Measurements from ENCODE around the gene SLC23A3. TPM values are rescaled to one million over a fixed set of nuclear protein-coding genes. Genes with fewer than 3 reads are reported as not detected.

Gene SLC23A3
- polyA plus RNA-seq, 1 donor (not counting 4 experiments of a cell fraction or from before 2014, with no cell fraction given), result 1.4 TPM

- H3K27me3 ChIP-seq (ENCODE audit: control insufficient read depth, extremely low read depth, insufficient read depth, low read length), result no peaks in the 10 kb centered on the region
- no peak for DNase-seq (ENCODE audit: low read depth, low spot score)
Observed at GRCh38 chr2:219131327-219131726, 38.5 kb downstream of the SLC23A3 start.

GRCh38 chr2:219129589-219129988 is 40.2 kb downstream of the SLC23A3 start:
- Histone ChIP-seq H3K4me1 (ENCODE audit: control insufficient read depth, extremely low read depth, insufficient read depth, low read length) (no peaks in the 10 kb centered on the region), H2AFZ (ENCODE audit: control insufficient read depth, low read length) (no peak overlapping the region), H3K4me3 (ENCODE audit: control insufficient read depth in 2 of 3, extremely low read depth in 1 of 3, insufficient read depth in 2 of 3, low read depth in 1 of 3, low read length in 3 of 3) (no peak overlapping the region), H3K4me2 (ENCODE audit: control insufficient read depth, extremely low read depth, insufficient read depth, low read depth, low read length) (no peak overlapping the region), H3K9me3 (ENCODE audit: control insufficient read depth, low read depth, low read length) (no peaks in the 10 kb centered on the region), H3K9ac (ENCODE audit: control insufficient read depth, extremely low read depth, insufficient read depth, low read length) (no peak overlapping the region), H3K36me3 (ENCODE audit: control insufficient read depth in 2 of 2, extremely low read depth in 1 of 2, insufficient read depth in 2 of 2, low read length in 2 of 2) (no peaks in the 10 kb centered on the region), H3K9me1 (ENCODE audit: control insufficient read depth, extremely low read depth, insufficient read depth, low read length) (no peaks in the 10 kb centered on the region), H3K27ac (ENCODE audit: control insufficient read depth, insufficient read depth, low read length) (no peak overlapping the region), H3K27me3 (ENCODE audit: control insufficient read depth, extremely low read depth, insufficient read depth, low read length) (no peaks in the 10 kb centered on the region), H4K20me1 (ENCODE audit: control insufficient read depth, extremely low read depth, insufficient read depth, low read length) (no peaks in the 10 kb centered on the region), H3K79me2 (ENCODE audit: control insufficient read depth, insufficient read depth, low read length) (no peaks in the 10 kb centered on the region)
- TF ChIP-seq EZH2 (IDR thresholded peaks at IDR 0.05; ENCODE audit: low read length) (no peak), CTCF (optimal IDR thresholded peaks at IDR 0.05 in 1 of 3, IDR thresholded peaks at IDR 0.05 in 1 of 3, conservative IDR thresholded peaks at IDR 0.05 in 1 of 3; ENCODE audit: extremely low read depth in 1 of 3, insufficient read depth in 2 of 3, low read length in 3 of 3) (no peak)
- dilution Hi-C loops (cut with MboI; ENCODE audit: extremely low pct_ligation_motif_present, low sequenced_read_pairs), result no loop called here
- no peak for FAIRE-seq
- DNase-seq (ENCODE audit: low read depth, low spot score), result no peak

More at GRCh38 chr2:219131327-219131726, 38.5 kb downstream of the SLC23A3 start:
- no peak overlapping the region for H3K4me3 ChIP-seq (ENCODE audit: control insufficient read depth in 2 of 3, extremely low read depth in 1 of 3, insufficient read depth in 2 of 3, low read depth in 1 of 3, low read length in 3 of 3)
- TF ChIP-seq CTCF (optimal IDR thresholded peaks at IDR 0.05 in 1 of 3, IDR thresholded peaks at IDR 0.05 in 1 of 3, conservative IDR thresholded peaks at IDR 0.05 in 1 of 3; ENCODE audit: extremely low read depth in 1 of 3, insufficient read depth in 2 of 3, low read length in 3 of 3), result no peak
- no peak for TF ChIP-seq EZH2 (IDR thresholded peaks at IDR 0.05; ENCODE audit: low read length)
- no peaks in the 10 kb centered on the region for H3K9me1 ChIP-seq (ENCODE audit: control insufficient read depth, extremely low read depth, insufficient read depth, low read length)
- H3K36me3 ChIP-seq (ENCODE audit: control insufficient read depth in 2 of 2, extremely low read depth in 1 of 2, insufficient read depth in 2 of 2, low read length in 2 of 2), result no peaks in the 10 kb centered on the region
- H4K20me1 ChIP-seq (ENCODE audit: control insufficient read depth, extremely low read depth, insufficient read depth, low read length), result no peaks in the 10 kb centered on the region
- FAIRE-seq, result no peak
- dilution Hi-C loops (cut with MboI; ENCODE audit: extremely low pct_ligation_motif_present, low sequenced_read_pairs), result no loop called here
- no peak overlapping the region for H3K9ac ChIP-seq (ENCODE audit: control insufficient read depth, extremely low read depth, insufficient read depth, low read length)
- H2AFZ ChIP-seq (ENCODE audit: control insufficient read depth, low read length), result no peak overlapping the region
- no peaks in the 10 kb centered on the region for H3K4me1 ChIP-seq (ENCODE audit: control insufficient read depth, extremely low read depth, insufficient read depth, low read length)
- H3K4me2 ChIP-seq (ENCODE audit: control insufficient read depth, extremely low read depth, insufficient read depth, low read depth, low read length), result no peak overlapping the region
- H3K27ac ChIP-seq (ENCODE audit: control insufficient read depth, insufficient read depth, low read length), result no peak overlapping the region
- no peaks in the 10 kb centered on the region for H3K9me3 ChIP-seq (ENCODE audit: control insufficient read depth, low read depth, low read length)
- H3K79me2 ChIP-seq (ENCODE audit: control insufficient read depth, insufficient read depth, low read length), result no peaks in the 10 kb centered on the region

Data from keratinocyte (primary cell).